Panc1 (cell line): ENCODE data around the gene ALG9. TPM values are rescaled to one million over a fixed set of nuclear protein-coding genes. Genes with fewer than 3 reads are reported as not detected.

Source experiments
- ATAC-seq: fragments of 200-7000 bp; cut with Tn5 transposase; 2 replicates; pipeline ENCODE4 v1.9.1; 2020; ENCODE audit warnings: mild to moderate bottlenecking, moderate library complexity
- BruUV-seq: library from RNA; stranded (reverse); fragments of 400-500 nt; replicated peaks from 2 replicates; lab custom pipeline; 2021; lab: Mats Ljungman, UMichigan
- CTCF ChIA-PET: fragments of 300-600 bp; sonication (Branson Sonifier 250); formaldehyde crosslinking; loops from one replicate; lab custom pipeline; 2022; ENCODE audit warnings: antibody characterized with exemption; lab: Charles Lee
- POLR2A ChIA-PET: fragments of 300-600 bp; sonication (Branson Sonifier 250); formaldehyde crosslinking; loops from one replicate; lab custom pipeline; 2022; ENCODE audit warnings: antibody characterized with exemption; lab: Charles Lee
- DNase-seq: peaks from one replicate; pipeline ENCODE4 v3.0.0-alpha.2; 2010; ENCODE audit warnings: low read depth, low spot score
- H3K27ac ChIP-seq: 2 replicates; pipeline ENCODE4 v1.5.1; 2011; ENCODE audit warnings: mild to moderate bottlenecking, low read length, inconsistent platforms
- H3K27me3 ChIP-seq: fragments of 200-500 bp; sonication (Bioruptor generic); 2 replicates; pipeline ENCODE4 v1.6.0; 2014; ENCODE audit warnings: low read length, inconsistent platforms; ENCODE audit not compliant: control insufficient read depth, insufficient read depth
- H3K36me3 ChIP-seq: fragments of 200-500 bp; sonication (Bioruptor generic); 2 replicates; pipeline ENCODE4 v1.5.1; 2014; ENCODE audit warnings: inconsistent platforms, mild to moderate bottlenecking, low read length, moderate library complexity; ENCODE audit not compliant: control insufficient read depth, insufficient read depth
- H3K4me1 ChIP-seq: 2 replicates; pipeline ENCODE4 v1.5.1; 2011; ENCODE audit warnings: inconsistent platforms, mild to moderate bottlenecking, low read length, moderate library complexity; ENCODE audit not compliant: control insufficient read depth, insufficient read depth
- H3K4me3 ChIP-seq, 2 experiments: 2 replicates each; pipeline ENCODE4 v1.5.1; 2011 to 2012; ENCODE audit warnings: low read depth in 2 of 2, low read length in 2 of 2, mild to moderate bottlenecking in 2 of 2, inconsistent platforms in 1 of 2, moderate library complexity in 1 of 2
- H3K9me3 ChIP-seq: fragments of 200-500 bp; sonication (Bioruptor generic); 2 replicates; pipeline ENCODE4 v1.5.1; 2014; ENCODE audit warnings: low read depth, mild to moderate bottlenecking, inconsistent platforms, low read length, moderate library complexity; ENCODE audit not compliant: control insufficient read depth, insufficient read depth
- CTCF ChIP-seq: fragments of 450-650 bp; IDR thresholded peaks from 2 replicates; pipeline ENCODE4 v1.5.1; 2017; ENCODE audit warnings: mild to moderate bottlenecking
- POLR2AphosphoS5 ChIP-seq: IDR thresholded peaks from 2 replicates; pipeline ENCODE4 v1.6.1; 2012; ENCODE audit warnings: mild to moderate bottlenecking, low read depth, low read length, moderate library complexity
- REST ChIP-seq, 2 experiments: IDR thresholded peaks; 2 replicates each; pipeline ENCODE4 v1.6.1; 2011 to 2012; ENCODE audit warnings: low read depth in 2 of 2, control low read depth in 1 of 2, low read length in 1 of 2, mild to moderate bottlenecking in 1 of 2, moderate library complexity in 1 of 2; ENCODE audit not compliant: insufficient read depth in 1 of 2
- SIN3A ChIP-seq: IDR thresholded peaks from 2 replicates; pipeline ENCODE4 v1.6.1; 2012; ENCODE audit warnings: low read depth, mild to moderate bottlenecking, low read length, moderate library complexity, borderline replicate concordance; ENCODE audit not compliant: insufficient read depth
- TCF7L2 ChIP-seq: IDR thresholded peaks from 2 replicates; pipeline ENCODE4 v1.6.1; 2011; ENCODE audit warnings: mild to moderate bottlenecking, low read depth, low read length, inconsistent platforms
- in situ Hi-C: cut with HindIII; loops from 2 replicates; pipeline ENCODE4 v1.10.0; 2016; ENCODE audit warnings: low sequenced_read_pairs, low pct_unique_long_range_greater_than_20kb
- intact Hi-C: fragments of 100-400 bp; cut with micrococcal nuclease; formaldehyde crosslinking; loops from one replicate; pipeline ENCODE4 v1.10.0; 2022; ENCODE audit not compliant: unreplicated experiment
- total RNA-seq: library from RNA; stranded (reverse); gene quantifications from one replicate; pipeline ENCODE4 v1.2.1, GENCODE V29; 2021; ENCODE audit not compliant: unreplicated experiment

Gene ALG9
- total RNA-seq, 1 experiment from 2014 or later: 27.1 TPM

- ChIA-PET CTCF (no interaction called here), POLR2A (no interaction called here)
- DNase-seq (no peak), ATAC-seq (no peak)
- intact Hi-C loops: no loop called here
- in situ Hi-C loops: no loop called here
- no peaks in the 10 kb centered on the region for H3K27me3 ChIP-seq
- no peak overlapping the region for H3K4me3 ChIP-seq
- no peaks in the 10 kb centered on the region for H3K9me3 ChIP-seq
- TF ChIP-seq POLR2AphosphoS5: no peak
- BruUV-seq: no TSS peak
- no peaks in the 10 kb centered on the region for H3K4me1 ChIP-seq
- H3K27ac ChIP-seq: no peak overlapping the region
- H3K36me3 ChIP-seq: no peaks in the 10 kb centered on the region
These were observed 74.7 kb downstream of the ALG9 start for GRCh38 chr11:111796696-111797095.

GRCh38 chr11:111795334-111795985 lies 75.9 kb downstream of the ALG9 start:
- no peaks in the 10 kb centered on the region for H3K4me1 ChIP-seq
- TF ChIP-seq SIN3A: no peak
- TF ChIP-seq POLR2AphosphoS5: no peak
- no peak for TF ChIP-seq TCF7L2
- no peak for TF ChIP-seq CTCF
- no peak for TF ChIP-seq REST (IDR thresholded peaks at IDR 0.05; ENCODE audit: insufficient read depth in 1 of 2, low read depth in 2 of 2, low read length in 1 of 2)
- no peak overlapping the region for H3K4me3 ChIP-seq
- in situ Hi-C loops (no loop called here), intact Hi-C loops (no loop called here)
- H3K27ac ChIP-seq: no peak overlapping the region
- BruUV-seq: no TSS peak
- no peaks in the 10 kb centered on the region for H3K36me3 ChIP-seq
- H3K9me3 ChIP-seq: no peaks in the 10 kb centered on the region
- ChIA-PET POLR2A (interaction anchor here (0.6 kb wide), 1 partner anchor 222 kb away, joined by 3 read pairs; no protein-coding TSS in a partner anchor), CTCF (no interaction called here)
- no peaks in the 10 kb centered on the region for H3K27me3 ChIP-seq
- ATAC-seq: no peak
- no peak for DNase-seq

- in situ Hi-C loops: no loop called here
- TF ChIP-seq TCF7L2 (no peak), SIN3A (no peak), CTCF (no peak), REST (IDR thresholded peaks at IDR 0.05; ENCODE audit: insufficient read depth in 1 of 2, low read depth in 2 of 2, low read length in 1 of 2) (no peak), POLR2AphosphoS5 (no peak)
- H3K4me1 ChIP-seq: no peaks in the 10 kb centered on the region
- ATAC-seq: no peak
- H3K4me3 ChIP-seq: no peak overlapping the region
- H3K9me3 ChIP-seq: no peaks in the 10 kb centered on the region
- no peak overlapping the region for H3K27ac ChIP-seq
- intact Hi-C loops: no loop called here
- BruUV-seq: no TSS peak
- H3K36me3 ChIP-seq: no peaks in the 10 kb centered on the region
- ChIA-PET POLR2A (no interaction called here), CTCF (no interaction called here)
- no peaks in the 10 kb centered on the region for H3K27me3 ChIP-seq
- DNase-seq: no peak
These were observed 77.5 kb downstream of the ALG9 start for GRCh38 chr11:111793863-111794262.
